WTC11 (cell line): ENCODE measurements around the gene KRAS. TPM values are rescaled to one million over a fixed set of nuclear protein-coding genes. Genes with fewer than 3 reads are reported as not detected.

Experiments used
- ATAC-seq: fragments of 200-7000 bp; cut with Tn5 transposase; 2 replicates; pipeline ENCODE4 v1.10.0; 2021; ENCODE audit warnings: mild to moderate bottlenecking, moderate library complexity
- Bru-seq: library from RNA; stranded (reverse); fragments of 400-500 nt; gene quantifications from one replicate; lab custom pipeline; 2021; lab: Mats Ljungman, UMichigan
- CTCF ChIA-PET: fragments of 300-600 bp; sonication (Branson Sonifier 250); formaldehyde crosslinking; loops from one replicate; lab custom pipeline; 2021; ENCODE audit warnings: antibody characterized with exemption; lab: Charles Lee
- POLR2A ChIA-PET: fragments of 350-600 bp; sonication (Branson Sonifier 250); formaldehyde crosslinking; loops from one replicate; lab custom pipeline; 2021; ENCODE audit warnings: antibody characterized with exemption; lab: Charles Lee
- DNase-seq: peaks from one replicate; pipeline ENCODE4 v3.0.0; 2021; ENCODE audit warnings: low spot score
- H3K27ac Mint-ChIP-seq: 2 replicates; pipeline ENCODE4 v1.8.0; 2021; ENCODE audit warnings: mixed read lengths
- H3K27me3 Mint-ChIP-seq: 2 replicates; pipeline ENCODE4 v1.8.0; 2021; ENCODE audit warnings: low read depth, mild to moderate bottlenecking, moderate library complexity, mixed read lengths
- H3K36me3 Mint-ChIP-seq: 2 replicates; pipeline ENCODE4 v1.8.0; 2021; ENCODE audit warnings: mixed read lengths
- H3K4me1 Mint-ChIP-seq: 2 replicates; pipeline ENCODE4 v1.8.0; 2022; ENCODE audit warnings: mixed read lengths
- H3K4me3 Mint-ChIP-seq: 2 replicates; pipeline ENCODE4 v1.8.0; 2021; ENCODE audit warnings: mild to moderate bottlenecking, moderate library complexity, mixed read lengths
- H3K9me3 Mint-ChIP-seq: 2 replicates; pipeline ENCODE4 v1.8.0; 2021; ENCODE audit warnings: mixed read lengths
- AR ChIP-seq: fragments of 250-450 bp; sonication (Bioruptor Pico); IDR thresholded peaks from 2 replicates; pipeline ENCODE4 v1.9.0; 2021; ENCODE audit warnings: mild to moderate bottlenecking
- ARID4B ChIP-seq: sonication (generic); formaldehyde crosslinking; IDR thresholded peaks from 2 replicates; pipeline ENCODE4 v1.8.0; 2023; ENCODE audit warnings: missing genetic modification reagents, mild to moderate bottlenecking, borderline replicate concordance
- ATF3 ChIP-seq: sonication (generic); formaldehyde crosslinking; conservative IDR thresholded peaks from 2 replicates; pipeline ENCODE4 v1.8.1; 2022; ENCODE audit warnings: mild to moderate bottlenecking, missing genetic modification reagents
- CBFB ChIP-seq: sonication (generic); formaldehyde crosslinking; IDR thresholded peaks from 2 replicates; pipeline ENCODE4 v1.8.1; 2022; ENCODE audit warnings: mild to moderate bottlenecking, low read depth, missing genetic modification reagents
- CTCF ChIP-seq: fragments of 200-600 bp; IDR thresholded peaks from 2 replicates; pipeline ENCODE4 v1.8.0; 2022; ENCODE audit warnings: antibody characterized with exemption
- ESRRA ChIP-seq: sonication (generic); formaldehyde crosslinking; IDR thresholded peaks from 2 replicates; pipeline ENCODE4 v1.8.1; 2022; ENCODE audit warnings: mild to moderate bottlenecking, missing genetic modification reagents, borderline replicate concordance
- ETV6 ChIP-seq: sonication (generic); formaldehyde crosslinking; IDR thresholded peaks from 2 replicates; pipeline ENCODE4 v1.8.1; 2022; ENCODE audit warnings: mild to moderate bottlenecking, missing genetic modification reagents
- FOXP4 ChIP-seq: sonication (generic); formaldehyde crosslinking; IDR thresholded peaks from 2 replicates; pipeline ENCODE4 v1.8.0; 2022; ENCODE audit warnings: mild to moderate bottlenecking, missing genetic modification reagents
- GRHL2 ChIP-seq: fragments of 250-450 bp; sonication (Bioruptor Pico); IDR thresholded peaks from 2 replicates; pipeline ENCODE4 v1.8.0; 2022; ENCODE audit warnings: mild to moderate bottlenecking, moderate library complexity; ENCODE audit not compliant: insufficient replicate concordance, severe bottlenecking
- GTF2I ChIP-seq: fragments of 250-450 bp; sonication (Bioruptor Pico); conservative IDR thresholded peaks from 2 replicates; pipeline ENCODE4 v1.4.0; 2021; ENCODE audit warnings: mild to moderate bottlenecking
- JAZF1 ChIP-seq: fragments of 250-450 bp; sonication (Bioruptor Pico); IDR thresholded peaks from 2 replicates; pipeline ENCODE4 v1.9.0; 2021; ENCODE audit warnings: moderate library complexity, mild to moderate bottlenecking, inconsistent platforms
- MAX ChIP-seq: sonication (generic); formaldehyde crosslinking; IDR thresholded peaks from 2 replicates; pipeline ENCODE4 v1.8.0; 2022; ENCODE audit warnings: mild to moderate bottlenecking, missing genetic modification reagents
- MXD4 ChIP-seq: fragments of 250-450 bp; sonication (Bioruptor Pico); IDR thresholded peaks from 2 replicates; pipeline ENCODE4 v1.8.0; 2021; ENCODE audit warnings: mild to moderate bottlenecking, moderate library complexity, borderline replicate concordance
- NR3C1 ChIP-seq: sonication (generic); formaldehyde crosslinking; conservative IDR thresholded peaks from 2 replicates; pipeline ENCODE4 v1.8.1; 2023; ENCODE audit warnings: low read depth, mild to moderate bottlenecking, missing genetic modification reagents
- SOX15 ChIP-seq: fragments of 250-450 bp; sonication (Bioruptor Pico); IDR thresholded peaks from 2 replicates; pipeline ENCODE4 v1.9.0; 2021; ENCODE audit warnings: mild to moderate bottlenecking
- SP1 ChIP-seq: sonication (generic); formaldehyde crosslinking; conservative IDR thresholded peaks from 2 replicates; pipeline ENCODE4 v1.8.1; 2022; ENCODE audit warnings: missing genetic modification reagents
- TP53 ChIP-seq: sonication (generic); formaldehyde crosslinking; IDR thresholded peaks from 2 replicates; pipeline ENCODE4 v1.8.1; 2023; ENCODE audit warnings: mild to moderate bottlenecking, missing genetic modification reagents
- ZBTB43 ChIP-seq: sonication (generic); formaldehyde crosslinking; IDR thresholded peaks from 2 replicates; pipeline ENCODE4 v1.8.1; 2023; ENCODE audit warnings: mild to moderate bottlenecking, missing genetic modification reagents
- ZMAT4 ChIP-seq: fragments of 250-450 bp; sonication (Bioruptor Pico); IDR thresholded peaks from 2 replicates; pipeline ENCODE4 v1.9.0; 2021; ENCODE audit warnings: mild to moderate bottlenecking
- ZNF416 ChIP-seq: fragments of 250-450 bp; sonication (Bioruptor Pico); IDR thresholded peaks from 2 replicates; pipeline ENCODE4 v1.9.0; 2021; ENCODE audit warnings: mild to moderate bottlenecking, inconsistent platforms
- long read RNA-seq, 3 experiments: library from RNA in 1 of 3; library from capped mRNA in 1 of 3; library from polyadenylated mRNA in 1 of 3; unstranded in 2 of 3; stranded (forward) in 1 of 3; transcript quantifications; one replicate each; pipeline ENCODE4 v2.0.0, GENCODE V29; 2021
- total RNA-seq: library from RNA; stranded (reverse); gene quantifications from 3 replicates; pipeline ENCODE4 v1.2.3, GENCODE V29; 2021

Gene KRAS
- total RNA-seq (60.9 to 66.2 TPM (median 61.3 TPM) in 3 replicates), Bru-seq, nascent RNA (percentile 94 among the genes with signal in this experiment)
- long read RNA-seq, experiment 1, full-length matches to known transcripts: 431 of 591 reads
- long read RNA-seq, experiment 1, partial matches to known transcripts: 20 of 591 reads
- long read RNA-seq, experiment 1, other reads (novel, unspliced or antisense): 140 of 591 reads
- long read RNA-seq, experiment 2, full-length matches to known transcripts: 22 of 112 reads
- long read RNA-seq, experiment 2, partial matches to known transcripts: 3 of 112 reads
- long read RNA-seq, experiment 2, other reads (novel, unspliced or antisense): 87 of 112 reads
- long read RNA-seq, experiment 3, full-length matches to known transcripts: 2 of 7 reads
- long read RNA-seq, experiment 3, partial matches to known transcripts: 0 of 7 reads
- long read RNA-seq, experiment 3, other reads (novel, unspliced or antisense): 5 of 7 reads

GRCh38 chr12:25250744-25251730, at the start of gene KRAS:
TSS of gene KRAS (minus strand) at chr12:25250929.
- peak within 1 kb of the TSS; percentile 89 for H3K4me3 Mint-ChIP-seq
- ATAC-seq (peak; percentile 90), DNase-seq (peak; percentile 95)
- H3K4me1 Mint-ChIP-seq: peaks cover 32% of the 10 kb centered on the region
- ChIA-PET POLR2A (interaction anchor here (0.6 to 1.0 kb wide), 2 partner anchors 56 to 244 kb away, joined by 3 to 4 read pairs; partner anchors contain the start of genes DNAI7 and ETFRF1), CTCF (interaction anchor here (1.0 kb wide), 1 partner anchor 10 kb away, joined by 4 read pairs; no protein-coding TSS in a partner anchor)
- peaks cover 5% of the 10 kb centered on the region; the same call in 1 of the 2 replicates for H3K36me3 Mint-ChIP-seq
- peaks cover 18% of the 10 kb centered on the region for H3K27me3 Mint-ChIP-seq
- no peaks in the 10 kb centered on the region for H3K9me3 Mint-ChIP-seq
- peak within 1 kb of the TSS; percentile 85 for H3K27ac Mint-ChIP-seq
- TF ChIP-seq ATF3 (no peak), ESRRA (CRISPR knock-in tag) (no peak), NR3C1 (CRISPR knock-in tag) (no peak), JAZF1 (CRISPR knock-in tag) (no peak), TP53 (CRISPR knock-in tag) (0 out of 2 replicates have a peak, but pooled peaks have one; percentile 58), ETV6 (CRISPR knock-in tag) (peak; percentile 59; the same call in 1 of the 2 replicates), SP1 (peak; percentile 56; the same call in 1 of the 2 replicates), SOX15 (CRISPR knock-in tag) (no peak), CTCF (no peak), CBFB (CRISPR knock-in tag) (no peak), GRHL2 (CRISPR knock-in tag) (no peak), AR (CRISPR knock-in tag) (no peak), ZBTB43 (CRISPR knock-in tag) (no peak), ZMAT4 (CRISPR knock-in tag) (no peak), ZNF416 (CRISPR knock-in tag) (no peak), FOXP4 (CRISPR knock-in tag) (no peak), MAX (CRISPR knock-in tag) (peak; percentile 78), MXD4 (CRISPR knock-in tag) (no peak), GTF2I (CRISPR knock-in tag) (no peak), ARID4B (peak; percentile 64; the same call in 1 of the 2 replicates)
